ENCODE measurements around the gene TBL1X. TPM values are rescaled to one million over a fixed set of nuclear protein-coding genes. Genes with fewer than 3 reads are reported as not detected.

Gene TBL1X
- total RNA-seq, 5 donors from 2014 or later (not counting 1 experiment from before 2014, with no cell fraction given) = 21.0 to 50.8 (median 40.5) TPM

DNA sequence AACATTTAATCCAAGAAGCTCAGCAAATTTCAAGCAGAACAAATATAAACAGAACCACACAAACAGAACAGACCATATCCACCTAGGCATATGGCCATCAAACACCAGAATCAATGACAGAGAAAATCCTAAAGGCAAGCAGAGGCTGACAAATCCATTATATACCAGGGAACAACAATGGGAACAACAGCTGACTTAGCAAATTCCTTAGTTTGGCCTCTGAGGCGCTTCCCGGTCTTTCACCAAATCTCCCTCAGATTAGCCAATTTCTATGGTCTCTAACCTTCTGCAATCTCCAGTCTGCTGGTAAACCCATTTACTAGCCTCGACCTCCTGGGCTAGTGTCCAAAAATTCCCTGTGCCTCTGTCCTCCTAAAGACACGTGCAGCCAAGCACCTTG lies 241.6 kb downstream of the TBL1X start:
- Mint-ChIP-seq H3K4me3 (no peak overlapping the region), H3K27me3 (no peaks in the 10 kb centered on the region), H3K4me1 (peaks cover 9 to 13% (median 11%) of the 10 kb centered on the region in 3 donors), H3K27ac (no peak overlapping the region), H3K36me3 (peaks cover 30% of the 10 kb centered on the region), H3K9me3 (peaks cover 0 to 6% (median 0%) of the 10 kb centered on the region in 3 donors)
- peaks cover 0 to 7% of the 10 kb centered on the region in 2 experiments for H3K4me1 ChIP-seq (ENCODE audit: control insufficient read depth in 1 of 2, extremely low read depth in 1 of 2, insufficient read depth in 2 of 2, low read length in 2 of 2)
- H3K27ac ChIP-seq (ENCODE audit: low read length) = no peak overlapping the region
- no peak for DNase-seq
- no peaks in the 10 kb centered on the region for H3K9me3 ChIP-seq
- H3K36me3 ChIP-seq (ENCODE audit: control insufficient read depth in 2 of 2, extremely low read depth in 1 of 2, insufficient read depth in 1 of 2, low read length in 1 of 2) = peaks cover 0 to 17% of the 10 kb centered on the region in 2 donors
- no peaks in the 10 kb centered on the region for H3K27me3 ChIP-seq (replicated peaks in 1 of 2; ENCODE audit: control insufficient read depth in 2 of 2, extremely low read depth in 1 of 2, insufficient read depth in 2 of 2, low read length in 1 of 2)
- no peak overlapping the region for H3K4me3 ChIP-seq (ENCODE audit: control insufficient read depth in 1 of 2, extremely low read depth in 1 of 2, low read length in 1 of 2)
- CTCF ChIA-PET = interaction anchor here in 1 of 2 donors (0.5 kb wide), 1 partner anchor 13 kb away, joined by 4 read pairs; no protein-coding TSS in a partner anchor
- no peak for ATAC-seq (replicated peaks in 1 of 4)
- POLR2A ChIA-PET = no interaction called here
- 83% methylated on average over 2 of the region's 4 CpGs for WGBS (ENCODE audit: insufficient coverage)

DNA sequence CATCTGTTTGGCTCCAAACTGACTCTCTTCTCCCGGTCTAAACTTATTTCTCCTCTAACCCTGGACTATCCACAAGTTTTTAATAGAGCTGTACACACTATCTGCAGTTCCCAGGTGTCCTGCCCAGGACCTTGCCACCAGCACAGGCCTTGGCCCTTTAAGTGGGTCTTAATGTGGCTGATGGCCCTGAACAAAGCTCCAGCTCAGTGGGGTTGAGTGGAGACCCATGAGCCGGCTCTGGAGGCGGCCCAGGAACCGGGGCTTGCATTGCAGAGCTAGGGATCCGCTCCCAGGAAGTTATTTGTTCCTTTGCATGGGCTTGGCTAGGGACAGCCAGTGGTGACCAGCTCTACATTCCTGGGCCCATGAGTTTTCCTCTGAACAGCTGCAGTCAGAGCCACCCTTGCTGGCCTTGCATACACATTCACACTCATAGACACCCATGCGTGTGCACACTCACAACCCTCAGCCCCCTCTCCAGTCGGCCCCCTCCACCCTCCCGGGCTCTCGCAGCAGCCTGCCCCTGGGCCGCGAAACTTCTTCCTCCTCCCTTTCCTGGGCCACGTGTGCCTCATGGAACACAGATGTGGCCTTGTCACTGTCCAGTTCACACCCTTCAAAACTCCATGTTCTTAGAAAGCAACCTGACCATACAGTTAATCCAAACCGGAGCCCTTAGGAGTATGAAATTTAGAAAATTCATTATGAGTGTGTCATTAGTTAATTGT lies 242.6 kb downstream of the TBL1X start:
- no peak overlapping the region for H3K27ac Mint-ChIP-seq
- POLR2A ChIA-PET = no interaction called here

DNA sequence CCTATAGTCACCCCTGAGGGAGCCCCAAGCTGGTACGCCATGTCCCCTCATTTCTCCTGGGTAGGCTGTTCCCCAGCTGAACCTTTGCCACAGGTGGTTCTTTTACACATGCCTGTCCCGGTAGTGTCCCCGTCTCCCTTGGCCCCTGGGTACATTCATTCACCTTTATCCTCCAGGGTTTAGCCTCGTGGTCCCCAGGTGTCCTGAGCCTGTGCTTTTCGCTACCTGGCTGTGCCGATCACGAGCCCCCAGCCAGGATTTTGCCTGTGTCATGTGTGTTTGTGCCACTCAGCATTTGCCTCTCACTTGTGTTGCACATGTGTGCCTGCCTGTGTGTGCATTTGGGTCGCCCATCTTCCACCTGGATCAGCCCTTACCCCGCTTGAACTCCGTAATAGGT lies 243.2 kb downstream of the TBL1X start:
- H3K27me3 Mint-ChIP-seq = no peaks in the 10 kb centered on the region
- Histone ChIP-seq H3K4me3 (ENCODE audit: control insufficient read depth in 1 of 2, extremely low read depth in 1 of 2, low read length in 1 of 2) (no peak overlapping the region), H3K9me3 (no peaks in the 10 kb centered on the region), H3K36me3 (ENCODE audit: control insufficient read depth in 2 of 2, extremely low read depth in 1 of 2, insufficient read depth in 1 of 2, low read length in 1 of 2) (peaks cover 0 to 23% of the 10 kb centered on the region in 2 donors), H3K27ac (ENCODE audit: low read length) (no peak overlapping the region), H3K27me3 (replicated peaks in 1 of 2; ENCODE audit: control insufficient read depth in 2 of 2, extremely low read depth in 1 of 2, insufficient read depth in 2 of 2, low read length in 1 of 2) (no peaks in the 10 kb centered on the region), H3K4me1 (ENCODE audit: control insufficient read depth in 1 of 2, extremely low read depth in 1 of 2, insufficient read depth in 2 of 2, low read length in 2 of 2) (peaks cover 0 to 7% of the 10 kb centered on the region in 2 experiments)
- DNase-seq = no peak
- H3K4me3 Mint-ChIP-seq = no peak overlapping the region
- peaks cover 9 to 13% (median 11%) of the 10 kb centered on the region in 3 donors for H3K4me1 Mint-ChIP-seq
- CTCF ChIA-PET = no interaction called here
- WGBS (ENCODE audit: insufficient coverage) = 80% methylated on average over 1 of the region's 10 CpGs
- ATAC-seq (replicated peaks in 1 of 4) = no peak
- no peak overlapping the region for H3K27ac Mint-ChIP-seq
- peaks cover 0 to 6% (median 0%) of the 10 kb centered on the region in 3 donors for H3K9me3 Mint-ChIP-seq
- peaks cover 36% of the 10 kb centered on the region for H3K36me3 Mint-ChIP-seq
- POLR2A ChIA-PET = no interaction called here

More for the DNA sequence above, 242.6 kb downstream of the TBL1X start:
- Histone ChIP-seq H3K4me1 (ENCODE audit: control insufficient read depth in 1 of 2, extremely low read depth in 1 of 2, insufficient read depth in 2 of 2, low read length in 2 of 2) (peaks cover 0 to 7% of the 10 kb centered on the region in 2 experiments), H3K4me3 (ENCODE audit: control insufficient read depth in 1 of 2, extremely low read depth in 1 of 2, low read length in 1 of 2) (no peak overlapping the region), H3K9me3 (no peaks in the 10 kb centered on the region), H3K36me3 (ENCODE audit: control insufficient read depth in 2 of 2, extremely low read depth in 1 of 2, insufficient read depth in 1 of 2, low read length in 1 of 2) (peaks cover 0 to 23% of the 10 kb centered on the region in 2 donors), H3K27me3 (replicated peaks in 1 of 2; ENCODE audit: control insufficient read depth in 2 of 2, extremely low read depth in 1 of 2, insufficient read depth in 2 of 2, low read length in 1 of 2) (no peaks in the 10 kb centered on the region), H3K27ac (ENCODE audit: low read length) (no peak overlapping the region)
- DNase-seq (no peak), ATAC-seq (replicated peaks in 1 of 4) (no peak)
- no peaks in the 10 kb centered on the region for H3K27me3 Mint-ChIP-seq
- CTCF ChIA-PET = no interaction called here
- peaks cover 0 to 6% (median 0%) of the 10 kb centered on the region in 3 donors for H3K9me3 Mint-ChIP-seq
- peaks cover 9 to 13% (median 11%) of the 10 kb centered on the region in 3 donors for H3K4me1 Mint-ChIP-seq
- WGBS (ENCODE audit: insufficient coverage) = 89% methylated on average over 5 of the region's 13 CpGs
- H3K36me3 Mint-ChIP-seq = peaks cover 33% of the 10 kb centered on the region
- H3K4me3 Mint-ChIP-seq = no peak overlapping the region

- 50% methylated on average over 1 of the region's 17 CpGs for WGBS (ENCODE audit: insufficient coverage)
- Histone ChIP-seq H3K36me3 (ENCODE audit: control insufficient read depth in 2 of 2, extremely low read depth in 1 of 2, insufficient read depth in 1 of 2, low read length in 1 of 2) (peaks cover 0 to 26% of the 10 kb centered on the region in 2 donors), H3K27me3 (replicated peaks in 1 of 2; ENCODE audit: control insufficient read depth in 2 of 2, extremely low read depth in 1 of 2, insufficient read depth in 2 of 2, low read length in 1 of 2) (no peaks in the 10 kb centered on the region), H3K27ac (ENCODE audit: low read length) (no peak overlapping the region), H3K4me1 (ENCODE audit: control insufficient read depth in 1 of 2, extremely low read depth in 1 of 2, insufficient read depth in 2 of 2, low read length in 2 of 2) (peaks cover 0 to 7% of the 10 kb centered on the region in 2 experiments), H3K4me3 (ENCODE audit: control insufficient read depth in 1 of 2, extremely low read depth in 1 of 2, low read length in 1 of 2) (no peak overlapping the region), H3K9me3 (no peaks in the 10 kb centered on the region)
- peak overlapping the region in 1 of 2 donors; percentile 33 for H3K27ac Mint-ChIP-seq
- peak overlapping the region in 1 of 3 donors; percentile 10 for H3K4me3 Mint-ChIP-seq
- ATAC-seq (replicated peaks in 1 of 4) = peak; percentile 73 to 85 (median 78)
- DNase-seq = peak; percentile 55 to 85 (median 73)
- H3K4me1 Mint-ChIP-seq = peaks cover 9 to 13% (median 11%) of the 10 kb centered on the region in 3 donors
- H3K36me3 Mint-ChIP-seq = peaks cover 39% of the 10 kb centered on the region
- no peaks in the 10 kb centered on the region for H3K27me3 Mint-ChIP-seq
- POLR2A ChIA-PET = no interaction called here
- CTCF ChIA-PET = interaction anchor here (0.6 to 1.0 kb wide), 4 partner anchors 10 to 892 kb away, joined by 3 to 5 read pairs (median 3); no protein-coding TSS in a partner anchor
- peaks cover 0 to 6% (median 0%) of the 10 kb centered on the region in 3 donors for H3K9me3 Mint-ChIP-seq
These were observed 244.2 kb downstream of the TBL1X start for GRCh38 chrX:9708923-9709553.

- no peak overlapping the region for H3K27ac Mint-ChIP-seq
- Histone ChIP-seq H3K27ac (ENCODE audit: low read length) (no peak overlapping the region), H3K4me3 (ENCODE audit: control insufficient read depth in 1 of 2, extremely low read depth in 1 of 2, low read length in 1 of 2) (no peak overlapping the region), H3K9me3 (no peaks in the 10 kb centered on the region), H3K36me3 (ENCODE audit: control insufficient read depth in 2 of 2, extremely low read depth in 1 of 2, insufficient read depth in 1 of 2, low read length in 1 of 2) (peaks cover 0 to 28% of the 10 kb centered on the region in 2 donors), H3K4me1 (ENCODE audit: control insufficient read depth in 1 of 2, extremely low read depth in 1 of 2, insufficient read depth in 2 of 2, low read length in 2 of 2) (peaks cover 0 to 7% of the 10 kb centered on the region in 2 experiments), H3K27me3 (replicated peaks in 1 of 2; ENCODE audit: control insufficient read depth in 2 of 2, extremely low read depth in 1 of 2, insufficient read depth in 2 of 2, low read length in 1 of 2) (no peaks in the 10 kb centered on the region)
- CTCF ChIA-PET = interaction anchor here in 1 of 2 donors (0.7 to 0.8 kb wide), 2 partner anchors 13 to 741 kb away, joined by 3 to 4 read pairs; no protein-coding TSS in a partner anchor
- H3K36me3 Mint-ChIP-seq = peaks cover 30% of the 10 kb centered on the region
- H3K9me3 Mint-ChIP-seq = no peaks in the 10 kb centered on the region
- DNase-seq (no peak), ATAC-seq (replicated peaks in 1 of 4) (no peak)
- peaks cover 9 to 13% (median 11%) of the 10 kb centered on the region in 3 donors for H3K4me1 Mint-ChIP-seq
- POLR2A ChIA-PET = no interaction called here
- no peaks in the 10 kb centered on the region for H3K27me3 Mint-ChIP-seq
- no peak overlapping the region for H3K4me3 Mint-ChIP-seq
- no CpG with 5 or more reads among the region's 8 CpGs for WGBS (ENCODE audit: insufficient coverage)
These were observed 245.5 kb downstream of the TBL1X start for GRCh38 chrX:9710332-9710731.

DNA sequence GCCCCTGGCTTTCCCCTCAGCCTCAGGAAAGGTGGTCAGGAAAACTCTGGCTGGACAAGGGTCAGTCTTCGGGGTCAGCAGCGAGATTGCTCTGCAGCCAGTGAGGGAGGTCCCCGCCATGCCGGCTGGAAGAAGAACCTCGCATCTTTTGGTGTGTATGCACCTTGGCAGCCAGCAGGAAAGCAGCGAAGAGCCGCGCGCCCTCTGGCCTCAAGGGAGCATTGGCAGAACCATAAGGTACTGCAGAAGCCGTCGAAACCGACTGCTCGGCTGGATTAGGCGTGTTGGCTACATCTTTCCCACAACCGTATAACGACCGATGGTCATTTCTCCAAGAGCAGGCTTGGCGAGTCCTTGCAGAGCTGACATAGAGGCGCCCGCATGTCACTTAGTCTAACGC lies 252.5 kb downstream of the TBL1X start:
- no peaks in the 10 kb centered on the region for H3K27me3 Mint-ChIP-seq
- ChIA-PET CTCF (no interaction called here), POLR2A (no interaction called here)
- Histone ChIP-seq H3K4me1 (ENCODE audit: control insufficient read depth in 1 of 2, extremely low read depth in 1 of 2, insufficient read depth in 2 of 2, low read length in 2 of 2) (no peaks in the 10 kb centered on the region), H3K9me3 (no peaks in the 10 kb centered on the region), H3K27me3 (replicated peaks in 1 of 2; ENCODE audit: control insufficient read depth in 2 of 2, extremely low read depth in 1 of 2, insufficient read depth in 2 of 2, low read length in 1 of 2) (no peaks in the 10 kb centered on the region), H3K4me3 (ENCODE audit: control insufficient read depth in 1 of 2, extremely low read depth in 1 of 2, low read length in 1 of 2) (no peak overlapping the region), H3K36me3 (ENCODE audit: control insufficient read depth in 2 of 2, extremely low read depth in 1 of 2, insufficient read depth in 1 of 2, low read length in 1 of 2) (peaks cover 0 to 28% of the 10 kb centered on the region in 2 donors), H3K27ac (ENCODE audit: low read length) (no peak overlapping the region)
- H3K27ac Mint-ChIP-seq = no peak overlapping the region
- ATAC-seq (replicated peaks in 1 of 4) (no peak), DNase-seq (no peak)
- peaks cover 5 to 14% (median 8%) of the 10 kb centered on the region in 3 donors for H3K9me3 Mint-ChIP-seq
- no peaks in the 10 kb centered on the region for H3K4me1 Mint-ChIP-seq
- H3K4me3 Mint-ChIP-seq = no peak overlapping the region
- WGBS (ENCODE audit: insufficient coverage) = 96% methylated on average over 8 of the region's 21 CpGs
- peaks cover 74% of the 10 kb centered on the region for H3K36me3 Mint-ChIP-seq

Data from T-cell (primary cell).